MG63 (cell line): ENCODE measurements around the gene CD44. TPM values are rescaled to one million over a fixed set of nuclear protein-coding genes. Genes with fewer than 3 reads are reported as not detected.

ENCODE experiments used
- DNase-seq: peaks from one replicate; pipeline ENCODE4 v3.0.0-alpha.2; 2020
- H3K27me3 ChIP-seq: fragments of 250-450 bp; sonication (Bioruptor Pico); 2 replicates; pipeline ENCODE4 v1.5.1; 2020; ENCODE audit warnings: mild to moderate bottlenecking, moderate library complexity
- H3K36me3 ChIP-seq: fragments of 250-450 bp; sonication (Bioruptor Pico); 2 replicates; pipeline ENCODE4 v1.5.1; 2020; ENCODE audit warnings: mild to moderate bottlenecking, moderate library complexity
- H3K4me3 ChIP-seq: fragments of 250-450 bp; sonication (Bioruptor Pico); 2 replicates; pipeline ENCODE4 v1.5.1; 2020; ENCODE audit warnings: mild to moderate bottlenecking, moderate library complexity
- H3K9me3 ChIP-seq: fragments of 250-450 bp; sonication (Bioruptor Pico); 2 replicates; pipeline ENCODE4 v1.5.1; 2020; ENCODE audit warnings: mild to moderate bottlenecking, moderate library complexity
- total RNA-seq: library from RNA; depleted of rRNA; stranded (reverse); fragments of >200 nt; shearing (Covaris generic); gene quantifications from 2 replicates; pipeline ENCODE4 v1.2.3, GENCODE V29; 2014; ENCODE audit warnings: low replicate concordance

The CD44 gene
- total RNA-seq, 1 experiment from 2014 or later, result 1,423 TPM

DNA sequence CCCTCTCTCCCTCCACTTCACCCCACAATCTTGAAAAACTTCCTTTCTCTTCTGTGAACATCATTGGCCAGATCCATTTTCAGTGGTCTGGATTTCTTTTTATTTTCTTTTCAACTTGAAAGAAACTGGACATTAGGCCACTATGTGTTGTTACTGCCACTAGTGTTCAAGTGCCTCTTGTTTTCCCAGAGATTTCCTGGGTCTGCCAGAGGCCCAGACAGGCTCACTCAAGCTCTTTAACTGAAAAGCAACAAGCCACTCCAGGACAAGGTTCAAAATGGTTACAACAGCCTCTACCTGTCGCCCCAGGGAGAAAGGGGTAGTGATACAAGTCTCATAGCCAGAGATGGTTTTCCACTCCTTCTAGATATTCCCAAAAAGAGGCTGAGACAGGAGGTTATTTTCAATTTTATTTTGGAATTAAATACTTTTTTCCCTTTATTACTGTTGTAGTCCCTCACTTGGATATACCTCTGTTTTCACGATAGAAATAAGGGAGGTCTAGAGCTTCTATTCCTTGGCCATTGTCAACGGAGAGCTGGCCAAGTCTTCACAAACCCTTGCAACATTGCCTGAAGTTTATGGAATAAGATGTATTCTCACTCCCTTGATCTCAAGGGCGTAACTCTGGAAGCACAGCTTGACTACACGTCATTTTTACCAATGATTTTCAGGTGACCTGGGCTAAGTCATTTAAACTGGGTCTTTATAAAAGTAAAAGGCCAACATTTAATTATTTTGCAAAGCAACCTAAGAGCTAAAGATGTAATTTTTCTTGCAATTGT lies 92.3 kb downstream of the CD44 start:
- H3K36me3 ChIP-seq, result peaks cover 68% of the 10 kb centered on the region
- peaks cover 9% of the 10 kb centered on the region for H3K9me3 ChIP-seq
- DNase-seq, result no peak
- no peaks in the 10 kb centered on the region for H3K27me3 ChIP-seq
- no peak overlapping the region for H3K4me3 ChIP-seq

DNA sequence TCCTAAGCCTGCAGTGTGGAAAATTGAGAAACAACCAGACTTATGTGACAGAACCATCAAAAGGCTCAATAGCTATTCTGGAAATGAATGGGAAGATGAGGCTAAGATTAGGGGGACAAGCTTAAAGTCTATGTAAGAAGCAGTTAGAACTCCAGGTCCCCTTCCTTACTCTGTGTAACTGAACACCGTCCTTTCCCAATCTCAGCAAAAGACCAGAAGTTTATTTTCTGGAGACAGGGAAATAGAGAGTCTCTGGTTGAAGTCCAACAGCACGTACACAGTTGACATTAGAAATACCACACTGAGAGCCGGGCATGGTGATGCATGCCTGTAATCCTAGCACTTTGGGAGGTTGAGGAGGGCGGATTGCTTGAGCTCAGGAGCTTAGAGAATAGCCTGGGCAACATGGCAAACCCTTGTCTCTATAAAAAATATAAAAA lies 93.9 kb downstream of the CD44 start:
- Histone ChIP-seq H3K36me3 (peaks cover 51% of the 10 kb centered on the region), H3K27me3 (no peaks in the 10 kb centered on the region), H3K9me3 (peaks cover 9% of the 10 kb centered on the region), H3K4me3 (no peak overlapping the region)
- peak; percentile 36 for DNase-seq

DNA sequence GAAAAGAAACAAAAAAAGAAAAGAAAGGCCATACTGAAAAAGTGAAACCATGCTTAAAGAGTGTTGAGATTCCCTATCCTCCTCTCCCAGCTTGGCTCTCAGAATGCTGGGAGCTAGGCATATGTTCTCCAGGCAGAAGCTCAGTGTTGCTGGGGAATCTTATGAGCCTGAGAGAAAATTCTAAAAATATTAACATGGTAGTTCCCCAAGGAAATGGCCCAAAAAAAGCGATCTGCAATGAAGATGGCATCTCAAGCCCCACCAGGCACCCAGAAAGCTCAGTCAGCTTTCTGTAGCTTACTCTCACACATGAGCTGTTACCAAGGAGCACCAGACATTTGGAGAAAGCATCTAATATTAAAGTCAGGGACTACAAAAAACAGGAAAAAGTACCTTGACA lies 94.5 kb downstream of the CD44 start:
- H3K27me3 ChIP-seq, result no peaks in the 10 kb centered on the region
- no peak for DNase-seq
- no peak overlapping the region for H3K4me3 ChIP-seq

DNA sequence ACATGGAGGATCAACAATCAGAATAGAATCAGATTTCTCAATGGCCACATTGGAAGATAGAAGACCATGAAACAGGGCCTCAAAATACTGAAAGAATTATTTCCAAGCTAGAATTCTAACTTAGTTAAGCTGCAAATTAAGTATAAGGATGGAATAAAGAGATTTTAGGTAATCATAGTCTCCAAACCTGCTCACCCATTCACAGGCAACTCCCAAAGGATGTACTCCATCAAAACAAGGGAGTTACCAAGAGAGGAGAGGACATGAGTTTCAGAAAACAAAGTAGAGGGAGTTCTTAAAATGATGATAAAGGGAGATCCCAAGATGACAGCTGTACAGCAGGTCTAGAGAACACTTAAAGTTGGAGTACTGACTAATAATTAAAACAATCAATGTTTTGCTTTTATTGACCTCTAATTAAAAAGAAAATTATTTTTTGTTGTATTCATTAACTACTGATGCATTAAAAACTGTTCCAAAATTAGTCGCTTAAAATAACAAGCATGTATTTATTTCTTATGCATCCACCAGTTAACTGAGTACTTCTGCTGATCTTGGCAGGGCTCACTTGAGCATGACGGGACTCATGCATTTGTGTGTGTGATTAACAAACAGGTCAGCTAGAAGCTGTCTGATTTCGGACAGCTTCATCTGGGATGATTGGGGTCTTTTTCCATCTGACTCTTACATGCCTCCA lies 95.6 kb downstream of the CD44 start:
- Histone ChIP-seq H3K27me3 (no peaks in the 10 kb centered on the region), H3K36me3 (peaks cover 35% of the 10 kb centered on the region), H3K9me3 (peaks cover 9% of the 10 kb centered on the region), H3K4me3 (no peak overlapping the region)
- DNase-seq, result peak; percentile 65

More for the DNA sequence above, 94.5 kb downstream of the CD44 start:
- Histone ChIP-seq H3K36me3 (peaks cover 45% of the 10 kb centered on the region), H3K9me3 (peaks cover 9% of the 10 kb centered on the region)

DNA sequence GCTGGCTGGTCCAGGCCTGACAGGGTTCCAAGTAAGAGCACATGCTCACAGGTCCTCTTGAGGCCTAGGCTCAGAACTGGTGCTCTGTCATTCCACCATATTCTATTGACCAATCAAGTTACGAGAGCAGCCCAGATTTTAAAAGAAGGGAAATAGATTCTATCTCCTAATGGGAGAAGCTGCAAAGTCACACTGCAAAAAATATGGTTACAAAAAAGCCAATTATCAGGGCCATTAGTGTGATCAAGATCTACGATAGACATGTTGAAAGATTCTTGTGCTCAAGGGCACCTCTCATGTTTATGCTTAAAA lies 96.1 kb downstream of the CD44 start:
- peaks cover 9% of the 10 kb centered on the region for H3K9me3 ChIP-seq
- H3K27me3 ChIP-seq, result no peaks in the 10 kb centered on the region
- H3K4me3 ChIP-seq, result no peak overlapping the region
- no peak for DNase-seq
- H3K36me3 ChIP-seq, result peaks cover 29% of the 10 kb centered on the region

DNA sequence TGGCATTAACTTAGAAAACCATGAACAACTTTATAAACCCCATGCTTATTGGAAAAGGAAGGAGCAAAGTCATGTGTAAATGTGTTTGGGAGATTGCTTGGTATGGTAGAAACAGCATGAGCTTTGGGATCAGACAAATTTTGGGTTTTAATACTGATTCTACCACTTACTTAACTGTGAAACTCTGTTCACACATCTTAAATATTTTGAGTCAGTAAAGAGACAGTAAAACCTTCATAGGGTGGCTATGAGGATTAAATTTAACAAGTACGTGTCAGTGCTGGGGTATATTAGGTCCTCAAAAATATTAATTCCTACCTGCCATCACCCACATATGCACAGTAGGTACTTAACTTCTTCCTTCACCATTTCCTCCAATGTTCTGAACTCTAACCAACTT lies 96.5 kb downstream of the CD44 start:
- Histone ChIP-seq H3K27me3 (no peaks in the 10 kb centered on the region), H3K9me3 (peaks cover 9% of the 10 kb centered on the region), H3K4me3 (no peak overlapping the region), H3K36me3 (peaks cover 26% of the 10 kb centered on the region)
- no peak for DNase-seq

DNA sequence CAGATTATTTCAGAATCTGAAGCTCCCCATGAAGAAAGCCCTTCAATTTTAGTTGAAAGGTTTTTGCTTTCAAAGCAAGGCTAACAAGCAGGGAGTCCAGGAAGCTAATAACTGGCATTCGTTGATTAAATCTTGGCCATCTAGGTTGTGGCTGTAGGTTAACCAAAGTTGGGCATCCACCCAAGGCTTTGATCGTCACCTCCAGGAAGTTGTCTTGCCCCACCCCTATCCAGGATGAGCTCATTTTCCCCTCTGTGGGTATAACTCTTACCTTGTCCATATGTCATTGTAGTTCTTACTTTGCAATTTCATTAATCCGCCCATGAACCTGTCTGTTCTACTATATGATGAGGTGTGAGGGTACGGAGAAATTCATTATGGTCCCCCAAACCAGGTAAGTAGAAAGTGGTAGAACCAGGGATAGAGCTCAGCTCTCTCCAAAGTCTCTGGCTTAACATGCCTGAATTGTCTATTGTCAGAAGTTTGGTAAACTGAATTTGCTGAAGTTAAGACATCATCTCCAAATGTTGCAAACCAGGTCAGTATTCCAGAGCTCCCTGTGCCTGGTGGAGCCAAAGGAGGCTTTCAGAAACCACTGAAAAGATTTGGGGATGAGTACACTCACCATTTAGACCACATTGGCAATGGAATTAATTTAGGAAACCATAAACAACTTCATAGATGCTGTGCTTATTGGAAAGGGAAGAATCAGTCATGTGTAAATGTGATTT lies 97.1 kb downstream of the CD44 start:
- peaks cover 20% of the 10 kb centered on the region for H3K36me3 ChIP-seq
- peak; percentile 76 for DNase-seq
- H3K4me3 ChIP-seq, result no peak overlapping the region
- H3K9me3 ChIP-seq, result peaks cover 9% of the 10 kb centered on the region
- no peaks in the 10 kb centered on the region for H3K27me3 ChIP-seq

DNA sequence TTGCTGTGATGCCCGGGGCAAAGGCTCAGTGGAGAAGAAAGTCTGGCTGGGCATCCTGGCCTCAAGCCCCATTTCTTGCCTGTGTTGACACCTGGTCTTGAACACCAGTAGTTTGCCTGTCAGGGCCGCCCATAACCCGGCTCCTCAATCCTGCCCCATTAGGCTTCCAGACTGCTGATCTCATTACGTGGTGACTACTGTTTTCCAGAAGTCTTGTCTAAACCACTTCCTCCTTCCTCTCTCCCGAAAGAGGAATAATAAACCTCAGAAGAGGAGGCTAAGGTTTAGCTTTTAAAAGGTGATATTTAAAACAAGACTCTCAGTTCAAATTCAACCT lies 97.7 kb downstream of the CD44 start:
- peaks cover 9% of the 10 kb centered on the region for H3K9me3 ChIP-seq
- H3K36me3 ChIP-seq, result peaks cover 14% of the 10 kb centered on the region
- DNase-seq, result peak; percentile 86
- no peaks in the 10 kb centered on the region for H3K27me3 ChIP-seq
- H3K4me3 ChIP-seq, result no peak overlapping the region

DNA sequence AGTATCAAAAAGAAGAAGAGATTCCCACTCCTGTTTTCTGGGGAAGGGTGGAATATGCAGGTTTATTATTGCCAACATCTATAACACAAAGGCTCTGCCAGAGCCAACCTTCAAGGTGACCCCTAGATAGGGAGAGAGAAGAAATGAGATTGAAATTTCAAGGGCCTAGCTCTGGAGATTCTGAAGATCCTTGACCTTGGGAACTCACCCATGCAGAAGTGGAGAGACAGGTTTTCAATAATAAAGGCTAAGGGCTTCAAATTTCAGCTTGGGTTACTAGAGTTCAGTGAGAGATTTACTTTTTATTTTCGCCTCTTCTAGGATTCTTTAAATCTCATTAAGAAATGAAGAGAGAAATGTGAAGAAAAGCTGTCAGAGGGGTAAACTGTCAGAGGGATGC lies 98.4 kb downstream of the CD44 start:
- H3K36me3 ChIP-seq, result peaks cover 7% of the 10 kb centered on the region
- no peak for DNase-seq
- H3K4me3 ChIP-seq, result no peak overlapping the region
- H3K27me3 ChIP-seq, result no peaks in the 10 kb centered on the region
- H3K9me3 ChIP-seq, result peaks cover 9% of the 10 kb centered on the region

DNA sequence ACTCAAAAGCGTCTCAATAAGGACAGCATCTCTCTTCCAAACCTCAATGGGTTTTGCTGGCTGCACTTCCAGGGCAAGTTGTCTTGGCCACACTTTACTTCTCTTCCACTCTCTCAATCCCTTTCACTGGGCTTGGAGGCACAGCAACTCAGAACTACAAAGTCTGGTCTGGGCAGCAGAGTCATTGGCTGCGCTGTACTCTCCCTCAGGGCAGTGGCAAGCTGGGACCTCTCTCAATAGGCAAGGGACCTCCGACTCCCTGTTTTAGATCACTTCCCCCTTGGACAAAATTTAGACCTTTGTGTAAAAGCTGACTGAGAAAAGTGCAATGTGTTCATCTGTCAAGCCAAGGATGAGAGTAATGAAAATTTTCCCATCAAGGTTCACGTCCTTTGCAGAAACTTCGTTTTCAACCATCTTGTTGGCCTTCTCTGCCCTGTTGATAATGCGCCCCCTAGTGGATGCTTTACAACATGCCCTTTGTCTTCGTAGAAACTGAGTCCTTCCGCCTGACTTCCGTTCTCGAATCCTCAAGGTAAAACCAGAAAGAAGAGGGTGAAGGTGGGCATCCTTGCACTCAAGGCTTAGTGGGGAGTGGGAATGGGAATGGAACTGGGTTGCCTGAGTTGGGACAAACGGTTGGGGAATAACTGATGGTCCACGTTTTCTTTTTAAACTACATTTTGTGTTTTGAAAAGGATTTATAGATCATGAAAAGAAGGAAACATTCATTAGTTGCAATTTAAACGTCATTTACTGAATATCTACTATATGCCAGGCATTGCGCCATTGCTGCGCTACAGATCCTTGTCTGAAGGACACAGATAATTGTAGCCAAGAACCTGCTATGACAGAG lies 99.1 kb downstream of the CD44 start:
- no peak for DNase-seq

DNA sequence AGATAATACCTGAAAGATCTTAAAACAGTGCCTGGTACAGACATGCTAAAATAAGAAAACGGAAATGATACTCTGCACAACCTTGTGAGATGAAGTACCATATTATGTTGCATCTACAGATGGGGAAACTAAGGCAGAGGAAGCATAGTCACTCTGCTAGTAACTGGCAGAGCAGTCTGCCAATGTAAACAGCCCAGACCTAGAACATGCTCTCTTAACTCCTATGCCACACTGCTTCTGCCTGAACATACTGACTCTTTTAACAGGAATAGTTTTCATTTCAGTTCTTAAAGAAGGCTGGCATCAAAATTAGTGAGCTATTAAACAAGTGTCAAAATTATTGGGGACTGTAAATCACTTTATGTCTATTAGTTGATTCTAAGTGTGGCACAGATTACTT lies 99.9 kb downstream of the CD44 start:
- Histone ChIP-seq H3K4me3 (no peak overlapping the region), H3K27me3 (no peaks in the 10 kb centered on the region), H3K36me3 (no peaks in the 10 kb centered on the region; the same call in 1 of the 2 replicates), H3K9me3 (peaks cover 8% of the 10 kb centered on the region)
- DNase-seq, result no peak

More for the DNA sequence above, 99.1 kb downstream of the CD44 start:
- Histone ChIP-seq H3K9me3 (peaks cover 9% of the 10 kb centered on the region), H3K4me3 (no peak overlapping the region), H3K36me3 (no peaks in the 10 kb centered on the region; the same call in 1 of the 2 replicates), H3K27me3 (no peaks in the 10 kb centered on the region)

DNA sequence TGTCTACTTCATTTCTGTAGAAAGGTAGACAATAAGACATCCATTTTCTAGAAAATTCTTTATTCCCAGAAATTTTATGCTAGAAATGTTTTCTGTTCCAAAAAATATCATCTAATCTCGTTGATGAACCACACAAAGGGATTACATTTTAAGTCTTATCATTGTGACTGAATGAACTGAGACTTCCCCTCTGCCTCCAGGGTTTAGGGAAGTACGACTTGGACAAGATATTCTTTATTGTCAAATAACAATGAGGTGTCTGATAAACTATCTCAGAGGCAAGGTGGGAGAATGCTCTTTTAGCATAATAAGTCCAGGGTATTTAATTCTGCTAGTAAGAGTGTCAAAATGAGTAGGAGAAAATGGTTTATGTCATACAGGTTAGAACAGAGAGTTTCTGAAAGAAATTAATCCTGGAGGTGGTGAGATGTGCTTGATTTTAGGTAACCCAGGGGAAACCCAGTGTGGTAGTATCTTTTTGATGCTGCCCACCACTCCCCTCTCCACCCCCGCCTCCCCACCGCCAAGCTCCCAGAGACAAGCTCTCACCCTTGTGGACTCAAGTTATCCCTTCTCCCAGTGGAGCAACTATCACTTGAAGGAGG lies 100.6 kb downstream of the CD44 start:
- no peaks in the 10 kb centered on the region; the same call in 1 of the 2 replicates for H3K36me3 ChIP-seq
- no peaks in the 10 kb centered on the region for H3K27me3 ChIP-seq
- DNase-seq, result no peak
- H3K9me3 ChIP-seq, result peaks cover 3% of the 10 kb centered on the region
- H3K4me3 ChIP-seq, result no peak overlapping the region

DNA sequence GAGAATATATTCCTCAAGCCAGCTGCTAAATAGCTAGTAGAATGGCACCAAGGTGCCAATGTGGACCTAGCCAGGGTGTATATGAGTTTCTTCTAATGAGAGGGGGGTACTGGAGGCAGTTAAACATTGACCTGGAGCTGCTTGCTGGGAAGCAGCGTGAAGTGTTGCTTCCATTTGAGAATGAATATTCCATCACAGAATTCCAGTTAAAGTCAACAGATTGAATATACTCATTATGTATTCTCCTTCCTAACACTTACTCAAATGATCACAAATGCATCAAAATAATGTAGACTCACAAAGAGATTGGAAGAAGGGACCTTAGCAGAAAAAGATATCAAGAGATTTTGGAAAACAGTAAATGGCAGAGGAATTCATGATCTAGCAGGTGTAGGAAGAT lies 102.1 kb downstream of the CD44 start:
- DNase-seq, result no peak
- H3K27me3 ChIP-seq, result no peaks in the 10 kb centered on the region
- no peaks in the 10 kb centered on the region; the same call in 1 of the 2 replicates for H3K9me3 ChIP-seq
- no peaks in the 10 kb centered on the region for H3K36me3 ChIP-seq
- H3K4me3 ChIP-seq, result no peak overlapping the region

DNA sequence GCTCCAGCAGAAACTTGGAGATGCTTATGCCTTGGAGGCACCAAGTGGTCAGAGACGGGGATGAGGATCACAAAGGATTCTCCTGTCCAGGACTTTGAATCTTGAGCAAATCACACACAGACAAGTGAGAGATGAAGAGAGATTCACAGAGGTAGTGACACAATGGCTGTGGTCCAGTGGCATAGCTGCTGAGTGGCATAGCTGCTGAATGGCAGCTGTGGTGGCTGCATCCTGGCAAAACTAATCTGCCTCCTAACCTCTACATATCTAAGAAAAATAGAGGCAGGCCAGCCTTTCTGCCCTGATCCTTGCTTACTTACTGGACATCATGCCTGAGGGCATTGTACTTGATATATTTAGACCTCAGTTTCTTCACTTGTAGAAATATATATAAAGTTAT lies 102.6 kb downstream of the CD44 start:
- Histone ChIP-seq H3K27me3 (no peaks in the 10 kb centered on the region), H3K9me3 (no peaks in the 10 kb centered on the region; the same call in 1 of the 2 replicates), H3K36me3 (no peaks in the 10 kb centered on the region), H3K4me3 (no peak overlapping the region)
- DNase-seq, result no peak

DNA sequence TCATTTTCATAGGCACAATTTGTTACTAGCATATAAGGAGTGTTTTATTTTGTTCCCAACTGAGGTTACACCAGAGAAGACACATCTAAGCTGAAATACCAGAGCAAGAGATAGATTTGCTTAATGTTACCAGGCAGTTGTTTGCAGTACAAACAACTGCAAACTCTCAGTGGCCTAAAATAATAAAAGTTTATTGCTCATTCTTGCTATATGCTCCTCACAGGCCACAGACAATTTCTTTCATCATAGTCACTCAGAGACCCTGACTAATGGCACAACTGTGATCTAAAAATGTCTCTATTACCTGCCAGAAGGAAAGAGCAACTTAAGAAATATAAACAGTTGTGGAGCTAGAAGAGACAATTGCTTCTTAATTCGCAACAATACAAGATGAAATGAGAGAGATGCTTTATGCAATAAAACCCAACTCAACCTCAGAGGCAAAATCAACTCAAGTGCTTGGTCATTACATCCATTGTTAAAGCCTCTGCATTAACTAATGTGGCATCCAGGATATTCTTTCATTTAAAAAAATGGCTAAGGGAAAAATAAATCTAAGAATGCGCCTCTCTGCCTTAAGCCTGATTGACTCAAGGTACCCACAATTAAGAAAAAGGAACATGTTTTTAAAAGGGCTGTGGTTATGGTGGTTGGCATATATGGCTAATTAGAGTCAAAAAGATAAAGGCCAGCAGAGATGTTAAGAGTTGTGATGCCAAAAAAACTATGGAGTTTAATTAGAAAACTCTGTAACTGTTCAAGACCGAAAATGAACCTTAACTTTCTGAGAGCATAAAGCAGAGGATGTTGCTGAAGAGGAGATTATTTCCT lies 103.7 kb downstream of the CD44 start:
- no peak overlapping the region for H3K4me3 ChIP-seq
- no peaks in the 10 kb centered on the region for H3K27me3 ChIP-seq
- no peak for DNase-seq
- no peaks in the 10 kb centered on the region for H3K36me3 ChIP-seq
- H3K9me3 ChIP-seq, result no peaks in the 10 kb centered on the region; the same call in 1 of the 2 replicates
